IPS-NIHi7 (cell line): Measurements from ENCODE around the gene JARID2.

Source experiments
- DNase-seq: peaks from one replicate; pipeline ENCODE4 v3.0.0; 2012; ENCODE audit warnings: mixed read lengths; ENCODE audit errors: extremely low spot score

Gene JARID2

GRCh38 chr6:15462717-15463525, 217.1 kb downstream of the JARID2 start:
- DNase-seq = no peak

- DNase-seq = peak; percentile 57
These were observed 218.4 kb downstream of the JARID2 start for GRCh38 chr6:15464211-15464725.

DNA sequence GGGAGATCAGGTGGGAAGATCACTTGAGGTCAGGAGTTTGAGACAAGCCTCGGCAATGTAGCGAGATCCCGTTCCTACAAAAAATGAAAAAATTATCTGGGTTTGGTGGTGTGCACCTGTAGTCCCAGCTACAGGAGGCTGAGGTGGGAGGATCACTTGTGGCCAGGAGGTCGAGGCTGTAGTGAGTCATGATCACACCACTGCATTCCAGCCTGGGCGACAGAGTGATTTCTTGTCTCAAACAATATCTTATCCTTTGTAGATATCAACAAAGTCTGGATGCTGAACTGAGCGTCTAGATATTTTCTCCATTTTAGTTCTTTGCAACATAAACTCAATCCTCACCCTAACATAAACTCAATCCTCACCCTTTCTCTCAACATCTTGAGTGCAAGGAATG, 219.3 kb downstream of the JARID2 start:
- DNase-seq = no peak

DNA sequence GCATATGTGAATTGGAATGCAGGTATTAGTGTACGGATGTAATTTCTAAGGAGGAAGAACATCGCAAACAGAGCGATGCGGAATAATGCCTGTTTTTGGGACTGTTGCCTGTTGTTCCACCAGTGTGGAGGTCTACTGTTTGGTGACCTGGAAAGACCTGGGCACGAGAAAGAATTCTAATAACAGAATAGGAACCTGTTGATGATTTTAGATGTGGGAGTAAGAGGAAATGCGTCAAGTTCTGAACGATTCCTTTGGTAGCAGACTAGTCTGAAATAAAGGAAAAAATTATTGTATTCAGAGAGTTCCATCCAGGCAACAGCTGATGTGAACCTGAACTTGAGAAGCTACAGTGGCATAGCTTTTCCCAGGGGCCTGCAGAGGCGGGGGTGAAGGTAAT, 224.9 kb downstream of the JARID2 start:
- no peak for DNase-seq

- DNase-seq = no peak
These were observed 226.8 kb downstream of the JARID2 start for GRCh38 chr6:15472621-15473020.

DNA sequence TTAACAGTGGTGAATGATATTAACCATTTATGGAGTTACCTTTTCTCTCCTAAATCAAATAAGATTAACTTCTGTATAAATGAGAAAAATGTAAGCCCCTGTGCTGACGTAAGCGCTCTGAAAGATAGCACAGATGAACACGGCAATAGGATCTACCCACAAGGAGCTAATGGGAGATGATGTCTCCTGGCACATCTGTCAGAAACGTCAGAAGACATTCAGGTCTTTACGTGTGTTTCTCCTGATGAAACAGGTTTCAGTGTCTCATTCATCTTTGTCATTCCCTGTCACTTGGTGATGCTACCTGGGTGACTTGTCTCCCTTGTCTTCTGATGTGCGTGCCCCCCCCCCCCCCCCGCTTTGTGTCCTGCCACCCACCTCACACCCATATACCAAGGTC, 227.3 kb downstream of the JARID2 start:
- no peak for DNase-seq

DNA sequence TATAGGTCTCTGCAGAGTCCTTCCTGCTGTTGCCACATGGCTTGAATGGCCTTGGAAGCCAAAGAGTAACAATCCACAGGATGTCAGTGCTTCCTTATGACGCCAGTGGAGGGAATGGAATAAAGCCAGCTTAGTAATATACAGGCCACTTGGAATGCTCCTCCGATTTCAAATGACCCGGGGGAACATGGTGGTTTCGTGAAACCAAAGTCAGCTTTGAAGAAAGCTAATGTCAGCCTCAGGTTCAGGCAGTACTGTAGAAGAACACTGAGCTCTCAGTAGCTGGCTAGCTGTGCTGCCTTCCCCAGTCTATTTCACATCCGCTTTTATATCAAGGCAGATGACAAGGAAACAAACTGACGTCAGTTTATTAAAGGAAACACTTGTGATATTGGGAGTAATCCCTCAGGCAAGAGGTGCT, 227.9 kb downstream of the JARID2 start:
- DNase-seq = no peak

- DNase-seq = no peak
These were observed 228.3 kb downstream of the JARID2 start for GRCh38 chr6:15474196-15474595.

DNA sequence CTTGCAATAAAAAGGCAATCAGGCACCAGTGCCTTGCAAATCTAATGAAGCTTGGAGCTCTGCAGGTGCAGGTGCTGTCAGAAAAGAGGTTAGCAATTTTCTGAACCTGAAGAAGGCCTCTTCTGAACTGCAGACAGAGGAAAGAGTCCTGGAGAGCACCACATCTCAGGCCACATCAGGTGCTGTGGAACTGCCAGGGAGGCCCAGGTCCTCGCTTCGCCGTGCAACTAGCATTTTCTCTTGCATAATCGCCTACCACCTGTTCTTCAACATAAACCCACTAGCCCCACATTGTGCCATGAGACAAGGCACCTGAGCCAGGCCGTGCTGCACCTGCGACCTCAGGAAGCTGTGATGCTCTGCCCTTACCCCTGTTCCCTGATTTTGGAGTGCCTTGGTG, 229.4 kb downstream of the JARID2 start:
- no peak for DNase-seq

GRCh38 chr6:15475872-15476271, 230.0 kb downstream of the JARID2 start:
- DNase-seq = no peak

- no peak for DNase-seq
These were observed 230.9 kb downstream of the JARID2 start for GRCh38 chr6:15476631-15477380.

GRCh38 chr6:15477746-15478145, 231.9 kb downstream of the JARID2 start:
- DNase-seq = no peak

GRCh38 chr6:15479761-15480160, 233.9 kb downstream of the JARID2 start:
- no peak for DNase-seq

DNA sequence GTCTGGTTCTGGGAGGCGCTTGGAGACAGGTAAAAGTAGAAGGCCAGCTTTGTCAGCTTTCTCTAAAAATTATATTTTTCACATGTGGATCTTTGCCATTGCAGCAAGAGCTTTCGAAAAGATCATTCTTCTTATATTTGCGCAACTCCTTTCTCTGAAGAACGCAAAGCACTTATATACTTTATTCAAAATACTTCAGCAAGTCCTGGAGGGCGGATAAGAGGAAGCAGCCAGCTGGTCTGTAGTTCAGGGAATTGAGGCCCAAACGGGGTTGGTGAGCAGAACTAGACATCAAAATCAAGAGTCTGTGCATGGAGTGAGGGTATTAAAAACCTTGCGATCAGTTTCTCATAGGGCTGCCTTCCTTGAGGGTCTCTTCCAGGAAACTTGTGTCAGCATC, 234.7 kb downstream of the JARID2 start:
- no peak for DNase-seq

GRCh38 chr6:15481390-15482291, 235.8 kb downstream of the JARID2 start:
- no peak for DNase-seq

DNA sequence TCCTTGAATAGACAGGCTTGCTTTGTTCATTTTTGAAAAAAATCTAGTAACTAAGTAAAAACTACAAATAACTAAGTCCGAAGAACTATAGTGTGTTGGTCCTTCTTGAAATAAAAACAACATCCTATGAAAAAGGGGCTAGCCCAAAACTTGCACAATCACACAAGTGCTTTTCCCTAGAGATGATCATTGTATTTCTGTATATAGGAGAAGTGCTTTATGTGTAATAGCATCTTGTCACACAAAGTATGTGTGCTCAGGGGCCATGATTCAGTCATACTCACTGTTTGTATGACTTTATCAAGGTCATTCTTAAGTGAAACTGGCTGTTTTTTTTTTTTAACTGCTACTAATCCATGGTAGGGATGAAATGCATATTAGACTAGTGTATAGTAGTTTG, 237.2 kb downstream of the JARID2 start:
- no peak for DNase-seq

GRCh38 chr6:15484140-15484539, 238.3 kb downstream of the JARID2 start:
- no peak for DNase-seq

- no peak for DNase-seq
These were observed 239.0 kb downstream of the JARID2 start for GRCh38 chr6:15484821-15485220.

DNA sequence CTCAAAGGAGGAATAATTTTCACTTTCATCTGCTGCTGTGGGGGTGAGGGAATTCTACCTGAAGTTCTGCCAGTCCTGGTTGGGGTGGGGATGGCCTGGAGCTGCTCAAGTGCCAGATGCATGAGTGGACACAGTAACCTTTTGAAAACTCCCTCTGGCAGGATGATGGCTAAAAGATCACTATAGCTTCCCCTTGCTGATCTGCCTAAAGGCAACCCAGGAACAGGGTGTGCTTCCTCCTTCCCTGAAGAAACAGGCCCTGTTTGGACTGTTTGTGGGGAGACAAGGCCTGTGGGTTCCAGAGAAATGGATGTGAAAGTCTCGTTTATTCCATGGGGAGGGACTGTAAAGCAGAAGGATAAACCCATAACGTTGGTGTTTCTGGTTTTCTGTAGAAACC, 240.1 kb downstream of the JARID2 start:
- no peak for DNase-seq

- DNase-seq = no peak
These were observed 241.4 kb downstream of the JARID2 start for GRCh38 chr6:15487262-15487661.

- DNase-seq = no peak
These were observed 243.5 kb downstream of the JARID2 start for GRCh38 chr6:15489261-15489962.
